Cardiac fibroblast (primary cell): Measurements from ENCODE around the gene TOR1AIP2.

Source experiments
- DNase-seq, 2 donors: peaks; one replicate each; pipeline versions ENCODE4 v3.0.0 to v3.0.0-alpha.2; 2010; ENCODE audit warnings: low read depth in 2 of 2
- H3K4me3 ChIP-seq, 2 donors: replicated peaks in 1 of 2; 1 replicate in 1 of 2; 2 replicates in 1 of 2; pipeline ENCODE4 v1.5.1; 2011; ENCODE audit warnings: low read depth in 2 of 2, low read length in 2 of 2, mild to moderate bottlenecking in 2 of 2, moderate library complexity in 1 of 2
- TF ChIP-seq, protein P1 (sequence below): IDR thresholded peaks from one replicate; pipeline ENCODE4 v1.5.1; 2011; ENCODE audit warnings: low read depth, mild to moderate bottlenecking, low read length, inconsistent platforms

The TOR1AIP2 gene

DNA sequence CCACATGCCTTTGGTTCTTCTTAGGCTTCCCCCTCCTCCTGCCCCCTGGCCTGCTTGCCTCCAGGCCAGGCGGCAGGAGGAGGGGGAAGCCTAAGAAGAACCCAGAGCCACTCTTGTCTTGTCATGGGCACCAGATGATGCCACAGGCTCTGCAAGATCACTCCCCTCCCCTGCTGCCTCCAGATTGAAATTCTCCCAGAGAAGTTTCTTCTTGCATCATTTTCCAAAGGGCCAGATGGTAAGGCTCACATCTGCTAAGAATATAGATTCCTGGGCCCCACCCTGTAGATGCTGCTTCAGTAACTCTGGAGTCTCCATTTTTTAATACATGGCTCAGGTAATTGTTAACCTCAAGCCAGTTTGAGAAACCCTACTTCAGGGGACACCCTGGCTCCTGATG, 73.7 kb downstream of the TOR1AIP2 start:
- no peak overlapping the region for H3K4me3 ChIP-seq
- TF ChIP-seq, protein P1, sequence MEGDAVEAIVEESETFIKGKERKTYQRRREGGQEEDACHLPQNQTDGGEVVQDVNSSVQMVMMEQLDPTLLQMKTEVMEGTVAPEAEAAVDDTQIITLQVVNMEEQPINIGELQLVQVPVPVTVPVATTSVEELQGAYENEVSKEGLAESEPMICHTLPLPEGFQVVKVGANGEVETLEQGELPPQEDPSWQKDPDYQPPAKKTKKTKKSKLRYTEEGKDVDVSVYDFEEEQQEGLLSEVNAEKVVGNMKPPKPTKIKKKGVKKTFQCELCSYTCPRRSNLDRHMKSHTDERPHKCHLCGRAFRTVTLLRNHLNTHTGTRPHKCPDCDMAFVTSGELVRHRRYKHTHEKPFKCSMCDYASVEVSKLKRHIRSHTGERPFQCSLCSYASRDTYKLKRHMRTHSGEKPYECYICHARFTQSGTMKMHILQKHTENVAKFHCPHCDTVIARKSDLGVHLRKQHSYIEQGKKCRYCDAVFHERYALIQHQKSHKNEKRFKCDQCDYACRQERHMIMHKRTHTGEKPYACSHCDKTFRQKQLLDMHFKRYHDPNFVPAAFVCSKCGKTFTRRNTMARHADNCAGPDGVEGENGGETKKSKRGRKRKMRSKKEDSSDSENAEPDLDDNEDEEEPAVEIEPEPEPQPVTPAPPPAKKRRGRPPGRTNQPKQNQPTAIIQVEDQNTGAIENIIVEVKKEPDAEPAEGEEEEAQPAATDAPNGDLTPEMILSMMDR: no peak

DNA sequence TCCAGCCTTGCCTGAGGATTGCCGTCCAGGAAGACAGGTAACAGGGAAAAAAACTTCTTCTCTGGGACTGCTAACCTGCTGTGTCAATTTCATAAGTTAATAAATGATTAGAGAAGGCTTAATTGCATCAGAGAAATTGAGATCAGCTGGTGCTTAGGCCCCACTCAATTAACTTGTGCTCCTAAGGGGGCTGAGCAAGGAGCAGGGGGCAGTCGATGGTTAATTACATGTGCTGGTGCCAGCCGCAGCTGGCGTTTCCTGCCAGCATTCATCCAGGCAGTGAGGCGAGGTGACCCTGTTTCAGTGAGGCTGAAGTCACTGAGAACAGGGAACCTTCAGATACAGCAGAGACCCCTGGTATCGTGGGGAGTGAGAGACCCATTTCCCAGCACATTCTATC, 74.5 kb downstream of the TOR1AIP2 start:
- TF ChIP-seq, protein P1: no peak
- no peak overlapping the region for H3K4me3 ChIP-seq
- no peak for DNase-seq

More for the DNA sequence above, 73.7 kb downstream of the TOR1AIP2 start:
- DNase-seq: peak in 1 of 2 donors; percentile 24

DNA sequence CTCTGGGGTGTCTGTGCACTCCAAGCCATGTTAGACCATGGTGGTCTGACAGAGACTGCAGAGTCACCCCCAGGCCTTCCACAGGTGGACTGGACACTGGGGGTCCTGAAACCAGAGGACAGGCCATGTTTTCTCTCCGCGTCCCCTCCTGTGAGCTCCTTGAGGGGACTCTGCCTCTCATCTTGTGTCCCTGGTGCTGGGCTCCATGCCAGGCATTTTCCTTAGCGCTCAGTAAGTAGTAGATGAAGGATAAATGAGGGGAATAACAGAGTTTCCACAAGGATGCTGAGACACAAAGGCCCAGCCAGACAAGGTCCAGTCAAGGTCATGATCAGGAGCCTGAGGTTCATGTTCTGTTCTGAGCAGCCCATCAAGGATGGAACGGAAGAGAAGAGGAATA, 77.1 kb downstream of the TOR1AIP2 start:
- no peak overlapping the region for H3K4me3 ChIP-seq
- no peak for DNase-seq

DNA sequence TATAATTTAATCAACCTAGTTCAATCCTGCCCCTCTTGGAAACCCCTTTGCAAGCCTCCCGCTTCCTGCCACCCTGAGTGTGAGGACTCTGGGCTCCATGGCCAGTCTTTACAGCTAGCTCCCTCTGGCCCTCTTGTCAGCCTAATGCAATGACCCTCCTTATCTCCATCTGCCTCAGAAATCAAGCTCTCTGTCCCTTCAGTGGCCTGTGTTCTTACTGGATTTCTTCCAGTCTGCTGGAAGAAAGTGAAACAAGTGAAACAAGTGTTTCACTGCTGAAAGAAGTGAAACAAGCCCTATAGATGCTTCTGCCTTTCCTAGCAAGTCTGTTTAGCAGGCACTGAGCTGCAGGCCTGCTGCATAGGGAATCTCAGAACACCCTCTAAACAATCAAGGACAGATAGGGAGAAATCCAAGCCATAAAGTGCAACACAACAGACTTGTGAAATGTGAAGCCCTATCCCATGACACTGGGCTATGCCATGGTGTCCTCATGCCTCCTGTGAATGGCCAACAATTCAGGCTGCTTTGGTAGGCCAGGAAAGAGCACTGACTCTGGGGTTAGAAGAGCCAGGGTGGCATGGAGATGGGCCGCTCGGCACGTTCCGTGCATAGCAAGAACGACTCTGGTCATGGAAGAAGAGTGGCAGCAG, 78.6 kb downstream of the TOR1AIP2 start:
- no peak for DNase-seq
- no peak overlapping the region for H3K4me3 ChIP-seq
- TF ChIP-seq, protein P1: no peak

More for the DNA sequence above, 77.1 kb downstream of the TOR1AIP2 start:
- TF ChIP-seq, protein P1: no peak

DNA sequence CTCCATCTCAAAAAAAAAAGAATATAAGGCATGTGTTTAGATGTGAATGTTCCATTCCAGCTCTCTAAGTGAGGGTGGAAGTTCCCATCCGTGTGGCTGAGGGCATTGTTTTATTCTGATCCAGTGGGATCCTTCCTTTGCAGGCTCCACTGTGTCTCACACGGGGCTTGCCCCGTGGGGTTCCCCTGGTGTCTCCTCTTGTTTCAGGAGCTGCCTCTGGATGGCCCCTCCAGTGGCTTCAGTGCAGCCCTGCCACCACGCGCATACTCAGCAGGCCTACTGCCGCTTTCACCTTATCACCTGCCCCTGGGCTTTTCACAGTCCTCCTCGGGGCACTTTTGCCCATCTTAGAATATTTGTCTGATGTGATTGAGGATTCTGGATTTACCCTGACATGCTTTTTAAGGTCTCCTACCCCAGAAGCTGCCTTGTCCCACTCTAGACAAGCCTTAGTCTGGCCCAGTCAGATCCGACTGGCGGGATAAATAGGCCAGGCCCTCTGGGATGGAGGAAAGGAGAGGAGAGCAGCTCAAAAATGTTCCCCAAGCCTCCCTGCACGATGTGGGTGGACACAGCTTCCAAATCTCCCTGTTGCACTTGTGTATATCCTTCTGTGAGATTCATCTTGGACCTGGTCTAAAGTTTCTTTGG, 79.3 kb downstream of the TOR1AIP2 start:
- TF ChIP-seq, protein P1: no peak
- DNase-seq: no peak
- no peak overlapping the region for H3K4me3 ChIP-seq

DNA sequence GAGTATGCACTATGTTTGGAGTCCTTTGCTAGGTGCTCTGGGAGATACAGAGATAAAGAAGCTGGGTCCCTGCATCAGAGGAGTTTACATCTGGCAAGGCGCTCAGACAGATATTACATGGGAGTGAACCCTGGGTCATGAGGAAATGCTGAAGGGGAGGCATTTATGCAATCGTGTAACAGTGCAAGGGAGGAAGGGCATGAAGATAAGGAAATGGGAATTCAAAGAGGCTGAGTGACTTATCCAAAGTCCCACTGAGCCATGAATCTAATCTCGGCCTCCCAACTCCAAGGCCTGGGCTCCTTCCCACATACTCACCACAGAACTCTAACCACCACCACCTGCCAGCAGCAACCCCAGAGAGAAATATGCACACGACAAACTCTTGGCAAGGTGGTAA, 82.9 kb downstream of the TOR1AIP2 start:
- no peak overlapping the region for H3K4me3 ChIP-seq
- TF ChIP-seq, protein P1: no peak
- DNase-seq: peak; percentile 29 to 68

DNA sequence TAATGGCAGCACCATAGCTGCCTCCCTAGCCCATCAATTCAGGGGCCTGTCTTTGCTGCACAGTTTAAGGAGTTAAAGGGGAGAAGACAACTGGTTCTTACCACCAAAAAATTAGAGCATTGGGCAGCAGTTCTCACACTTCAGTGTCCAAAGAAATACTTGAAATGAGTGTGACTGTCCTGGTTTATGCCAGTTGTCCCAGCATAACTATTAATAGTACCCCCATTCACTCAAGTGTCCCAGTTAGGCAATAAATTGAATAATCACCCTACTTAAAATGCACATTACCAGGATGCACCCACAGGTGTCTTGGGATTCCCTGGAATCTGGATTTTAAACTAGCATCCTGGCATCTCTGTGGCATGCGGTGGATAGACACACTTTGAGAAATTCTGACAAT, 83.5 kb downstream of the TOR1AIP2 start:
- no peak overlapping the region for H3K4me3 ChIP-seq
- DNase-seq: no peak
- TF ChIP-seq, protein P1: no peak
